Astrocyte (in vitro differentiated cells and primary cell): Measurements from ENCODE around the gene ARMH3. TPM values are rescaled to one million over a fixed set of nuclear protein-coding genes. Genes with fewer than 3 reads are reported as not detected.

Experiments used
- DNase-seq: peaks from one replicate; pipeline ENCODE4 v3.0.0-alpha.2; 2010; ENCODE audit warnings: low read depth
- FAIRE-seq: peaks from 2 replicates; lab custom pipeline; 2011; peaks lifted over from hg19 to GRCh38; lab: Jason Lieb, UNC
- H2AFZ ChIP-seq: 2 replicates; pipeline ENCODE4 v1.6.0; 2012; ENCODE audit warnings: low read depth, low read length, inconsistent platforms
- H3K27ac ChIP-seq: 2 replicates; pipeline ENCODE4 v1.5.1; 2011; ENCODE audit warnings: low read depth, low read length, inconsistent platforms
- H3K27me3 ChIP-seq: 2 replicates; pipeline ENCODE4 v1.6.0; 2011; ENCODE audit warnings: low read length, inconsistent platforms; ENCODE audit not compliant: insufficient read depth
- H3K36me3 ChIP-seq: 2 replicates; pipeline ENCODE4 v1.5.1; 2011; ENCODE audit warnings: low read length, inconsistent platforms; ENCODE audit not compliant: insufficient read depth
- H3K4me1 ChIP-seq: 2 replicates; pipeline ENCODE4 v1.5.1; 2011; ENCODE audit warnings: low read length, inconsistent platforms; ENCODE audit not compliant: insufficient read depth
- H3K4me2 ChIP-seq: 2 replicates; pipeline ENCODE4 v1.6.0; 2012; ENCODE audit warnings: low read length, inconsistent platforms
- H3K4me3 ChIP-seq: 2 replicates; pipeline ENCODE4 v1.5.1; 2011; ENCODE audit warnings: low read depth, mild to moderate bottlenecking, low read length, inconsistent platforms; ENCODE audit not compliant: insufficient read depth
- H3K79me2 ChIP-seq: 2 replicates; pipeline ENCODE4 v1.6.0; 2012; ENCODE audit warnings: mild to moderate bottlenecking, low read length, inconsistent platforms; ENCODE audit not compliant: insufficient read depth
- H3K9ac ChIP-seq: 2 replicates; pipeline ENCODE4 v1.6.0; 2012; ENCODE audit warnings: mild to moderate bottlenecking, low read length, inconsistent platforms
- H3K9me3 ChIP-seq: 2 replicates; pipeline ENCODE4 v1.5.1; 2012; ENCODE audit warnings: low read depth, mild to moderate bottlenecking, low read length, inconsistent platforms; ENCODE audit not compliant: insufficient read depth
- H4K20me1 ChIP-seq: 2 replicates; pipeline ENCODE4 v1.6.0; 2012; ENCODE audit warnings: low read length, inconsistent platforms; ENCODE audit not compliant: insufficient read depth
- H3K27ac Mint-ChIP-seq: one replicate; pipeline ENCODE4 v1.8.0; 2021; ENCODE audit warnings: mild to moderate bottlenecking, mixed read lengths; ENCODE audit not compliant: unreplicated experiment
- H3K27me3 Mint-ChIP-seq: one replicate; pipeline ENCODE4 v1.8.0; 2021; ENCODE audit warnings: low read depth, mixed read lengths; ENCODE audit not compliant: unreplicated experiment
- H3K36me3 Mint-ChIP-seq: one replicate; pipeline ENCODE4 v1.8.0; 2021; ENCODE audit warnings: low read depth, mixed read lengths; ENCODE audit not compliant: unreplicated experiment
- H3K4me1 Mint-ChIP-seq: one replicate; pipeline ENCODE4 v1.8.0; 2021; ENCODE audit warnings: low read depth, mixed read lengths; ENCODE audit not compliant: unreplicated experiment
- H3K4me3 Mint-ChIP-seq: one replicate; pipeline ENCODE4 v1.8.0; 2021; ENCODE audit warnings: mild to moderate bottlenecking, moderate library complexity, mixed read lengths; ENCODE audit not compliant: unreplicated experiment
- H3K9me3 Mint-ChIP-seq: one replicate; pipeline ENCODE4 v1.8.0; 2021; ENCODE audit warnings: mild to moderate bottlenecking, mixed read lengths; ENCODE audit not compliant: unreplicated experiment
- EZH2 ChIP-seq: IDR thresholded peaks from 2 replicates; pipeline ENCODE4 v1.6.1; 2012; ENCODE audit warnings: mild to moderate bottlenecking, low read length, inconsistent platforms; ENCODE audit not compliant: insufficient read depth
- total RNA-seq: library from RNA; stranded (reverse); gene quantifications from 2 replicates; pipeline ENCODE4 v1.2.1, GENCODE V29; 2021
- TF ChIP-seq, protein P1 (sequence below): IDR thresholded peaks from 2 replicates; pipeline ENCODE4 v1.5.1; 2011; ENCODE audit warnings: low read depth, mild to moderate bottlenecking, inconsistent platforms, low read length, moderate library complexity; ENCODE audit not compliant: insufficient read depth

ARMH3 gene
- total RNA-seq, 1 donor from 2014 or later = 22.6 TPM

DNA sequence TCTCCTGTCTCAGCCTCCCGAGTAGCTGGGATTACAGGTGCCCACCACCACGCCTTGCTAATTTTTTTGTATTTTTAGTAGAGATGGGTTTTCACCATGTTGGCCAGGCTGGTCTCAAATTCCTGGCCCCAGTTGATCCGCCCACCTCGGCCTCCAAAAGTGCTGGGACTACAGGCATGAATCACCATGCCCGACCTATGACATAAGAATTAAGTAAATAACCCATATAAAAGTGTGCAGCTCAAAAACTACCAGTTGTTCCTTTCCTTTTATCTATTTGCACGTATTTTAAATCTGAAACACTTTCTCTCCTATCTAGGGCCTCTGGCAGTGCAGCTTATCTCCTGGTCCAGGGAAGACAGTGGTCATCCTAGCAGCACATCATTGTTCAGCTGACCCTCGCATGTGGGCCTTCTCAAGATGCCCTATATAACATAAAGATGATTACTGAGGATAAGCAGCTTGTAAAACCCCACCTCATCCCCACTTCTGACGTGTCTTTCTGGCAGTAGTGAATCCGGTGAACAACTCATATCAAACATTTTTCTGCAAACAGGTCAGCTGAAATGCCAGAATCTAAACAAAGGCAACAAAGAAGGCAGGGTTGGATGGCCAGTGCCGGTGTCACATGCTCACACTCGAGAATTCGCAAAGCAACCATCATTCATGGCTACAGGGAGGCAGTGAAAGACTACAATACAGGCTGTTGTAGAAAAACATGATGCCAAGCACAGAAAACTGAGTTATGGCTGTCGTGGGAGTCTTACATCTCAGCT, 176.3 kb downstream of the ARMH3 start:
- Histone ChIP-seq H3K9ac (peak overlapping the region; percentile 59), H3K27ac (peak overlapping the region; percentile 89), H3K4me2 (peak overlapping the region; percentile 71), H3K4me3 (no peak overlapping the region), H4K20me1 (peaks cover 3% of the 10 kb centered on the region), H3K36me3 (no peaks in the 10 kb centered on the region), H3K4me1 (peaks cover 17% of the 10 kb centered on the region), H2AFZ (peak overlapping the region; percentile 20), H3K27me3 (no peaks in the 10 kb centered on the region), H3K9me3 (no peaks in the 10 kb centered on the region), H3K79me2 (no peaks in the 10 kb centered on the region)
- Mint-ChIP-seq H3K36me3 (peaks cover 6% of the 10 kb centered on the region), H3K9me3 (no peaks in the 10 kb centered on the region), H3K4me1 (peaks cover 9% of the 10 kb centered on the region), H3K27ac (no peak overlapping the region), H3K4me3 (peak overlapping the region; percentile 21), H3K27me3 (no peaks in the 10 kb centered on the region)
- FAIRE-seq (no peak), DNase-seq (peak; percentile 96)
- TF ChIP-seq, protein P1, sequence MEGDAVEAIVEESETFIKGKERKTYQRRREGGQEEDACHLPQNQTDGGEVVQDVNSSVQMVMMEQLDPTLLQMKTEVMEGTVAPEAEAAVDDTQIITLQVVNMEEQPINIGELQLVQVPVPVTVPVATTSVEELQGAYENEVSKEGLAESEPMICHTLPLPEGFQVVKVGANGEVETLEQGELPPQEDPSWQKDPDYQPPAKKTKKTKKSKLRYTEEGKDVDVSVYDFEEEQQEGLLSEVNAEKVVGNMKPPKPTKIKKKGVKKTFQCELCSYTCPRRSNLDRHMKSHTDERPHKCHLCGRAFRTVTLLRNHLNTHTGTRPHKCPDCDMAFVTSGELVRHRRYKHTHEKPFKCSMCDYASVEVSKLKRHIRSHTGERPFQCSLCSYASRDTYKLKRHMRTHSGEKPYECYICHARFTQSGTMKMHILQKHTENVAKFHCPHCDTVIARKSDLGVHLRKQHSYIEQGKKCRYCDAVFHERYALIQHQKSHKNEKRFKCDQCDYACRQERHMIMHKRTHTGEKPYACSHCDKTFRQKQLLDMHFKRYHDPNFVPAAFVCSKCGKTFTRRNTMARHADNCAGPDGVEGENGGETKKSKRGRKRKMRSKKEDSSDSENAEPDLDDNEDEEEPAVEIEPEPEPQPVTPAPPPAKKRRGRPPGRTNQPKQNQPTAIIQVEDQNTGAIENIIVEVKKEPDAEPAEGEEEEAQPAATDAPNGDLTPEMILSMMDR = no peak
- no peak for TF ChIP-seq EZH2

DNA sequence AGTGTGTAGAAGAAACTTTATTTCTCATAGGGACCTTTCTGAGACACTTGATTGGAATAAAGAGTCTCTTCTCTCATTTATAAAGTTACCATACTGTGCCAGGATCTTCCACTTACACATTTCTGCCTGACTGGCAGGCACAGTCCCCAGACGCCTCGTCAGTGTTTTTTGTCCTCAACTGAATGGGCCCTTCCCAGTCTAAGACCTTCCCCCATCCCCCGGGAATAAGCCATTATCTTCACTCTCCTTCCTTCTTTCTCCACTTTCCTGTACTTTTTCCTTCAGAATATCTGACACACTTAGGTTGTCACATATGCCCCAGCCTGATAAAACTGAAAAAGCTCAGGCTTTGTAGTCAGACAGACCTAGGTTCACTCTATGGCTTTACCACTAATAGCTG, 177.1 kb downstream of the ARMH3 start:
- no peak overlapping the region for H3K4me3 ChIP-seq
- no peak overlapping the region for H2AFZ ChIP-seq
- Mint-ChIP-seq H3K9me3 (no peaks in the 10 kb centered on the region), H3K27me3 (no peaks in the 10 kb centered on the region), H3K27ac (no peak overlapping the region), H3K4me1 (peaks cover 9% of the 10 kb centered on the region), H3K4me3 (no peak overlapping the region), H3K36me3 (peaks cover 7% of the 10 kb centered on the region)
- no peaks in the 10 kb centered on the region for H3K79me2 ChIP-seq
- H3K27me3 ChIP-seq = no peaks in the 10 kb centered on the region
- H3K27ac ChIP-seq = peak overlapping the region; percentile 89
- no peaks in the 10 kb centered on the region for H3K9me3 ChIP-seq
- H3K4me1 ChIP-seq = peaks cover 17% of the 10 kb centered on the region
- FAIRE-seq (no peak), DNase-seq (no peak)
- TF ChIP-seq, protein P1 = no peak
- no peak for TF ChIP-seq EZH2
- peak overlapping the region; percentile 29 for H3K4me2 ChIP-seq
- H3K9ac ChIP-seq = no peak overlapping the region
- peaks cover 3% of the 10 kb centered on the region for H4K20me1 ChIP-seq
- H3K36me3 ChIP-seq = no peaks in the 10 kb centered on the region
